ENCODE results near the gene ZNF407. TPM values are rescaled to one million over a fixed set of nuclear protein-coding genes. Genes with fewer than 3 reads are reported as not detected.

The ZNF407 gene
- total RNA-seq, 1 donor from 2014 or later = 16.1 TPM

- intact Hi-C loops (cut with DNase I) = no loop called here
- H3K36me3 ChIP-seq = peaks cover 22% of the 10 kb centered on the region
- H3K27me3 ChIP-seq (ENCODE audit: low read depth) = no peaks in the 10 kb centered on the region
- H3K27ac ChIP-seq = no peak overlapping the region
- no peak for TF ChIP-seq CTCF (IDR thresholded peaks at IDR 0.05)
- DNase-seq (no peak), ATAC-seq (no peak)
- H3K4me3 ChIP-seq = no peak overlapping the region
- H3K9me3 ChIP-seq = no peaks in the 10 kb centered on the region
- peaks cover 13% of the 10 kb centered on the region for H3K4me1 ChIP-seq
These were observed 468.6 kb downstream of the ZNF407 start for GRCh38 chr18:75066021-75066880.

DNA sequence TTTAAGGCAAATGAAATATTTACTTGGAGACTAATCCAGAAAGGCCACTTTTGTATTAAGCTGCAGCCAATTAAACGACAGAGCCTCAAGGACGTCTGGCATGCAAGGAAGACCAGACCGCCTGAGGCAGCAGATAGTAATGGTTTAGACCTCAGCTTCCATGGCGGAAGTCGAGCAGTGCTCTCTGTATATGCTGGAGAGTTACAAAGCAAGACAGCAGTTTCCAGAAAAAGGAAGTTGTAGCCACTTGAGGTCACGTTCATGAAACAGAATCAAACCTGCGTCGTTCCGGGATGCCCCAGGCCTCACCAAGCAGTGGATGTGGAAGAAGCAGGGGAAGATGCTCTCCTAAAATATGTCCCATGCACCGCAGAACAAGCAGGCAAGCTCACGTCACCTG is 469.3 kb downstream of the ZNF407 start:
- intact Hi-C loops (cut with DNase I) = no loop called here
- no peak for ATAC-seq
- H3K27me3 ChIP-seq (ENCODE audit: low read depth) = no peaks in the 10 kb centered on the region
- TF ChIP-seq CTCF (IDR thresholded peaks at IDR 0.05) = no peak
- peaks cover 22% of the 10 kb centered on the region for H3K36me3 ChIP-seq
- peaks cover 13% of the 10 kb centered on the region for H3K4me1 ChIP-seq
- DNase-seq = no peak
- no peaks in the 10 kb centered on the region for H3K9me3 ChIP-seq
- no peak overlapping the region for H3K27ac ChIP-seq
- no peak overlapping the region for H3K4me3 ChIP-seq

GRCh38 chr18:75067996-75068645 is 470.5 kb downstream of the ZNF407 start:
- Histone ChIP-seq H3K4me1 (peaks cover 13% of the 10 kb centered on the region), H3K27ac (no peak overlapping the region), H3K36me3 (peaks cover 18% of the 10 kb centered on the region), H3K4me3 (no peak overlapping the region), H3K9me3 (no peaks in the 10 kb centered on the region), H3K27me3 (ENCODE audit: low read depth) (no peaks in the 10 kb centered on the region)
- no peak for TF ChIP-seq CTCF (IDR thresholded peaks at IDR 0.05)
- DNase-seq (no peak), ATAC-seq (no peak)
- intact Hi-C loops (cut with DNase I) = no loop called here

DNA sequence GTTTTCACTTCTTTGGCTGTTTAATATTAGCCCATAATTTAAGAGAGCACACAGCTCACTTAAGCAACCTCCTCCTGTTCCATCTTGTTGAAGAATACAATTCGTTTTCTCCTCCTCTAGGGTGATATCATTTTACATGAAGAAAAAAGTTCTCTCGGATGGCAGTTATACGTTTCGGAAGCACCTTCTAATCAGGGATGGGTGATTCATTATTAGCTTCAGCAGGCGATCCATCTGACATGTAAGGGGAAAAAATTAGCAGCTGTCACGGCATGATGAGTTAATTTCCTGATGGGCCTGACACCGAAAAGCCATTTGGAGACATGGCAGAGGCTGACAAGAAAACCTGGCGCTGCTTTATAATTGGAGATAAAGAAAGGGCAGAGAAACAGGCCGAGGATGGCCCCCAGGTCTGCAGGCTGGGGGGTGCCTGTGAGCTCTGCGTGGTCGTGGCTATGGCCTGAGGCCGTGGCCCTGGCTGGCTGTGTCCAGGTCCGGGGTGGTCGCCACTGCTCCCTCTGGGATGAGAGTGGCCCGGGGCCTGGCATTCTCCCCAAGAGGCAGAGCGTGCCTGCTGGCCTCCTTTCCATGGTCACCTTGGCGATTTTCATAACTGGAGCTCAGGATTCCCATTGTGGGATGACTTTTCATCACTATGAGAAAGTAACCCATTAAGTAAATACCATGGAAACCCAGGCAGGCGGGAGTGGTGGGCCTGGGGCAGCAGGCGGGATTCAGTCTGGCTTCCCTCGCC is 471.2 kb downstream of the ZNF407 start:
- Histone ChIP-seq H3K27ac (no peak overlapping the region), H3K4me1 (peaks cover 13% of the 10 kb centered on the region), H3K27me3 (ENCODE audit: low read depth) (no peaks in the 10 kb centered on the region), H3K4me3 (no peak overlapping the region), H3K36me3 (peaks cover 11% of the 10 kb centered on the region), H3K9me3 (no peaks in the 10 kb centered on the region)
- DNase-seq (no peak), ATAC-seq (no peak)
- intact Hi-C loops (cut with DNase I) = no loop called here
- no peak for TF ChIP-seq CTCF (IDR thresholded peaks at IDR 0.05)

DNA sequence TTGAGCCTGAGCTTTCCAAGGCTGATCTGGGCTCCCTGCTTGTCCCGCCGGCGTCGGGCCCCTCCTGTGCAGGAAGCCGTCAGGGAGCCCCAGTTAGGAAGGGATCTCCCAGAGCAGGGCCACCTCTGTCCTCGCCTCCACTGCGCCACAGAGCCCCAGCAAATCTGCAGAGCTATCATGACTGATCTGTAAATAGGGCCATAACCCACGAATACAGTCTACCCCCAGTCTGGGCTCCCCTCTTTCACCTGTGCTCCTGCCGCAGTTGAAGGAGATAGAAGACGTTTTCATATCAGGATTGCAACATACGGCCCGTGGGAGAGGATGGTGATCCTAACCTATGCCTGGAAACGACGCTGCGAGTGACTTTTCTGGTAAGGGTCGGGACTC is 472.6 kb downstream of the ZNF407 start:
- TF ChIP-seq CTCF (IDR thresholded peaks at IDR 0.05) = no peak
- DNase-seq = no peak
- H3K9me3 ChIP-seq = no peaks in the 10 kb centered on the region
- H3K27ac ChIP-seq = peak overlapping the region; percentile 71
- intact Hi-C loops (cut with DNase I) = no loop called here
- H3K27me3 ChIP-seq (ENCODE audit: low read depth) = no peaks in the 10 kb centered on the region
- H3K4me3 ChIP-seq = peak overlapping the region; percentile 36
- peaks cover 13% of the 10 kb centered on the region for H3K4me1 ChIP-seq
- no peaks in the 10 kb centered on the region for H3K36me3 ChIP-seq
- ATAC-seq = no peak
